GM12891 (cell line): ENCODE data around the gene NOX5.

ENCODE experiments used
- POLR2A ChIP-seq: IDR thresholded peaks from 2 replicates; pipeline ENCODE4 v1.6.1; 2011; ENCODE audit warnings: low read depth, low read length, control low read depth
- POLR2AphosphoS5 ChIP-seq: IDR thresholded peaks from 2 replicates; pipeline ENCODE4 v1.6.1; 2011; ENCODE audit warnings: low read depth, low read length, control low read depth
- POU2F2 ChIP-seq: IDR thresholded peaks from 2 replicates; pipeline ENCODE4 v1.6.1; 2011; ENCODE audit warnings: low read depth, mild to moderate bottlenecking, control low read depth, low read length, moderate library complexity
- SPI1 ChIP-seq: IDR thresholded peaks from 2 replicates; pipeline ENCODE4 v1.6.1; 2011; ENCODE audit warnings: low read depth, low read length, control low read depth

DNA sequence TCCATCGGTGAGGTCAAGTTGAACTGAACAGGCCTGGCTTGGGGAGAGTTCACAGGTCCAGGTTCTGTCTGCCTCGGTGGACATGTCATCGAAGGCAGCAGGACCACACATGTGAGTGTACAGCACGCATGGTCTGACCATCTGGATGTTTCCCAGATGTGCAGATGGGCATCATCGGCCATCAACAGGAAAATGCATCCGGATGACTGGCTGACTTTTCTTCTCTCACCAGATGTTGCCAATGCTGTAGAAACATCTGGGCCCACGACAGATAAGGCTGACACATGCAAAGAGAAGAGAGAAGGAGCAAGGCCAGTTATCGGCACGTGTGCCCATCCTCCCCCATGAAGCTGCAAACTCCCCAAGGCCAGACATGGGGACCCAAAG is 45.1 kb downstream of the NOX5 start:
- TF ChIP-seq POLR2AphosphoS5 (no peak), POU2F2 (no peak), POLR2A (no peak), SPI1 (no peak)
